ENCODE data around the gene FYN. TPM values are rescaled to one million over a fixed set of nuclear protein-coding genes. Genes with fewer than 3 reads are reported as not detected.

Gene FYN
- total and polyA plus RNA-seq, 2 of the 4 experiments (the other 2 are of a cell fraction), result 30.8 to 36.4 TPM

- H3K9me1 ChIP-seq (ENCODE audit: insufficient read depth, low read length), result peaks cover 9% of the 10 kb centered on the region
- no peak for DNase-seq
- H4K91ac ChIP-seq (ENCODE audit: insufficient read depth, low read depth, low read length), result no peak overlapping the region
- 80% methylated on average over 1 of the region's 2 CpGs; no CpG with 5 or more reads in 1 of the 2 experiments for WGBS, 2 experiments (ENCODE audit: extremely low coverage in 2 of 2, insufficient read length in 1 of 2)
- no peaks in the 10 kb centered on the region for H3K36me3 ChIP-seq (ENCODE audit: control insufficient read depth, insufficient read depth, low read length)
- H2AFZ ChIP-seq (replicated peaks; ENCODE audit: low read length, poor library complexity), result no peak overlapping the region
- peaks cover 5% of the 10 kb centered on the region for H3K4me1 ChIP-seq (ENCODE audit: control insufficient read depth, insufficient read depth, low read length)
- no peaks in the 10 kb centered on the region for H4K20me1 ChIP-seq (ENCODE audit: insufficient read depth, low read length)
- H4K8ac ChIP-seq (ENCODE audit: low read depth in 2 of 2, low read length in 2 of 2), result no peak overlapping the region
- dilution Hi-C loops (cut with HindIII; ENCODE audit: low sequenced_read_pairs, unreplicated experiment) (no loop called here), in situ Hi-C loops (cut with MboI; ENCODE audit: low sequenced_read_pairs) (no loop called here), intact Hi-C loops (cut with micrococcal nuclease) (no loop called here)
- H4K5ac ChIP-seq (ENCODE audit: low read depth, low read length), result no peak overlapping the region
- H3K9ac ChIP-seq (ENCODE audit: low read depth, low read length), result no peak overlapping the region
- no peak overlapping the region for H3K14ac ChIP-seq (replicated peaks; ENCODE audit: low read depth, low read length)
- peaks cover 19% of the 10 kb centered on the region in 2 experiments for H3K79me1 ChIP-seq (ENCODE audit: low read depth in 1 of 2, low read length in 2 of 2)
- H3K27me3 ChIP-seq (ENCODE audit: control insufficient read depth, insufficient read depth, low read length), result no peaks in the 10 kb centered on the region
- H2AK5ac ChIP-seq (ENCODE audit: low read depth, low read length), result no peak overlapping the region
- no peak overlapping the region for H2BK20ac ChIP-seq (ENCODE audit: low read depth, low read length)
- no peaks in the 10 kb centered on the region for H3K9me3 ChIP-seq (ENCODE audit: control insufficient read depth, insufficient read depth, low read length)
- BruUV-seq (replicated peaks), result no TSS peak
- no peak overlapping the region for H2BK120ac ChIP-seq (ENCODE audit: low read depth, low read length)
- POLR2A ChIA-PET (ENCODE audit: unreplicated experiment), result no interaction called here
- no peak overlapping the region for H3K4me2 ChIP-seq (ENCODE audit: low read depth, low read length)
- H3K56ac ChIP-seq (ENCODE audit: extremely low read depth, insufficient read depth, low read length), result no peak overlapping the region
- no peak for ATAC-seq (ENCODE audit: low read depth)
- CTCF ChIA-PET, result interaction anchor here (0.8 kb wide), 1 partner anchor 11 kb away, joined by 4 read pairs; no protein-coding TSS in a partner anchor
- H3K4me3 ChIP-seq (ENCODE audit: insufficient read depth, low read depth, low read length), result no peak overlapping the region
- H3K4ac ChIP-seq (ENCODE audit: low read depth, low read length), result no peak overlapping the region
- no peak overlapping the region for H2AK9ac ChIP-seq (replicated peaks; ENCODE audit: low read depth, low read length, poor library complexity)
- no peak overlapping the region for H2BK5ac ChIP-seq (ENCODE audit: low read depth, low read length, poor library complexity, severe bottlenecking)
- H3K18ac ChIP-seq (ENCODE audit: low read depth, low read length), result no peak overlapping the region
- H3K23ac ChIP-seq (ENCODE audit: low read depth, low read length), result no peak overlapping the region
- H3K27ac ChIP-seq (ENCODE audit: insufficient read depth, low read length), result no peak overlapping the region
- no peak overlapping the region for H2BK15ac ChIP-seq (ENCODE audit: low read depth, low read length)
- TF ChIP-seq FOS (IDR thresholded peaks at IDR 0.05; ENCODE audit: low read depth, low read length) (no peak), NFE2L2 (IDR thresholded peaks at IDR 0.05; ENCODE audit: low read depth, low read length) (no peak)
These were observed 119.7 kb downstream of the FYN start for GRCh38 chr6:111753573-111753972.

Measured in IMR-90 (cell line).